Ovary (tissue), 9 donors: ENCODE measurements around the gene C16orf54. TPM values are rescaled to one million over a fixed set of nuclear protein-coding genes. Genes with fewer than 3 reads are reported as not detected.
"Not testable (repeated sequence)": the region's sequence is repeated elsewhere in the genome, so short reads cannot be mapped to it uniquely, and the experiment has no call there.

ENCODE experiments used
- DNase-seq, 5 donors: peaks; one replicate each; pipeline ENCODE4 v3.0.0-alpha.2; 2019 to 2020
- H3K27ac ChIP-seq, 2 donors: fragments of 200-600 bp; one replicate each; pipeline versions ENCODE4 v1.5.1 to v1.8.0; 2019 to 2022
- H3K27me3 ChIP-seq: fragments of 200-600 bp; one replicate; pipeline ENCODE4 v1.8.0; 2022
- H3K36me3 ChIP-seq: fragments of 200-600 bp; sonication (generic); one replicate; pipeline ENCODE4 v1.5.1; 2019
- H3K4me1 ChIP-seq: one replicate; pipeline ENCODE4 v1.8.1; 2013; ENCODE audit warnings: mild to moderate bottlenecking, moderate library complexity; ENCODE audit not compliant: insufficient read depth
- H3K4me3 ChIP-seq: fragments of 200-600 bp; sonication (generic); one replicate; pipeline ENCODE4 v1.5.1; 2017
- H3K9me3 ChIP-seq, 2 donors: fragments of 200-600 bp in 1 of 2; sonication (generic) in 1 of 2; one replicate each; pipeline versions ENCODE4 v1.5.1 to v1.8.1; 2013 to 2019; ENCODE audit warnings: mild to moderate bottlenecking in 1 of 2, moderate library complexity in 1 of 2
- EP300 ChIP-seq: sonication (generic); formaldehyde crosslinking; IDR thresholded peaks from one replicate; pipeline ENCODE4 v1.6.1; 2017; ENCODE audit warnings: antibody characterized with exemption
- POLR2A ChIP-seq: fragments of 450-650 bp; IDR thresholded peaks from one replicate; pipeline ENCODE4 v1.6.1; 2017; ENCODE audit warnings: antibody characterized with exemption, mild to moderate bottlenecking, moderate library complexity
- WGBS, 3 donors: extraction: QIAGEN DNeasy Blood & Tissue Kit in 1 of 3; methylation state at CpG; one replicate each; pipeline versions ENCODE4 v1.1.5 to v1.1.7; 2013 to 2017; 5-methylcytosine and 5-hydroxymethylcytosine counted together
- intact Hi-C, 4 donors: fragments of 100-400 bp; cut with DNase I; formaldehyde crosslinking; loops; one replicate each; pipeline versions ENCODE4 v1.11.0 to v1.15.1; 2022 to 2023
- polyA plus RNA-seq, 2 donors: library from polyadenylated mRNA; stranded (reverse); fragments of 200-250 nt in 1 of 2; fragments of 350-450 nt in 1 of 2; fragmentation: Illumina TruSeq in 1 of 2; extraction: RNeasy Lipid Tissue Mini Kit (QIAGEN cat#74804) in 1 of 2; gene quantifications; one replicate each; pipeline ENCODE4 v1.2.3, GENCODE V29; 2013 to 2014
- total RNA-seq, 7 donors: library from RNA; depleted of rRNA in 2 of 7; stranded (reverse); fragments of >200 nt in 2 of 7; fragmentation: NEBNext Ultra II Directional in 3 of 7; extraction: Animal tissue kit (Norgen Biotek cat#: 25700) in 3 of 7; gene quantifications; one replicate each; pipeline versions ENCODE4 v1.1.0 to v1.2.4, GENCODE V29; 2016 to 2023
- TF ChIP-seq, protein P1 (sequence below), 3 donors: fragments of 450-650 bp in 2 of 3; fragments of 200-600 bp in 1 of 3; IDR thresholded peaks; one replicate each; pipeline versions ENCODE4 v1.5.1 to v1.8.0; 2016 to 2022; ENCODE audit warnings: antibody characterized with exemption in 3 of 3, mild to moderate bottlenecking in 1 of 3
- donor health status: DM: no; HTN: no; CAD: no; lungs with moderate emphysema.
- donor health status: DM: no; HTN: no; CAD: no.
- donor health status: Bipolar disorder and iron deficiency.
- donor health status: DM: yes; HTN: yes; CAD: no.
- donor health status: DM: no; HTN: no; CAD: no.
- donor health status: DM: yes; HTN: yes; CAD: no.

The C16orf54 gene
- total and polyA plus RNA-seq, 9 donors: 0.12 to 1.7 (median 0.30) TPM

DNA sequence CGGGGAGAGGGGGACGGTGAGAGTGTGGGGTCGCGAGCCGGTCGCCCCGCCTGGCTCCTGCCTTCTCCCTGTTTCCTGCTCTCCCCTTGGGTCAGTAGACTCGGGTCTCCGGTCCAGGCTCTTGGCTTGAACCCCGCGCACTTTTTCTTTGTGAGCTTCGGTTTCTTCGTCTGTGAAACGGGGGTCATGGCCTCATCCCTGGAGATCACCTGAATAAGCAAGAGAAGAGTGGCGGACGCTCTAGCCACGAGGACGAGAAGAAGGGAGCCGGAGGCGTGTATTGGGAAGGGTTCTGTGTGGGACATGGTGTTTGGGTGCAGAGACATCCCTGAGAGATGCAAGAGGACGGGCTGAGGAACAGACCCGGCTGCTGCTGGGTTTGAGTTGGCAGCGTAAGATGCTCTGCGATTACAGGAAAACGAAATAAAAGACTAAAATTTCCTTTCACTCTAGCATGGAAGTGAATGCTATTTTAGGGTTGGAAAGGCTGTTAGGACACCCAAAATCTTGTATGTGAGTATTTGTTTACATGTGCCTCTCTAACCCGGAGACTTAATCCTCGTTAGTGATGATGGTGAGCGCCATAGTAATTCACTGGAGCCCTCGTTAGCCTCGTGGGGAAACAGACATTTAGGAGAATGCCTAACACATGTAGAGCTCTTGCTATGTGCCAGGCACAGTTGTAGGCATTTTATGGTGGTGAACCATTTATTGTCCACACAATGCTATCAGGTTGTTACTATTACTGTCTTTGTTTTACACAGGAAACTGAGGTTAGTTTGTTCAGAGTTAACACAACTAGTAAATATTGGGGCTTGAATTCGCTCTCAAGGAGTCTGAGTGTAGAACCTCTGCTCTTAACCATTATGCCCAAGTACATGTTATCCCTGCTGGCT is 45.4 kb upstream of the C16orf54 start:
- Histone ChIP-seq H3K36me3 (no peaks in the 10 kb centered on the region), H3K27ac (no peak overlapping the region), H3K4me1 (peaks cover 11% of the 10 kb centered on the region), H3K27me3 (no peaks in the 10 kb centered on the region), H3K4me3 (peak overlapping the region; percentile 62), H3K9me3 (no peaks in the 10 kb centered on the region)
- intact Hi-C loops: loop anchor here in 2 of 4 donors (2.0 to 10.0 kb wide), 2 partner anchors 24 to 46 kb away; partner anchors contain the start of gene C16orf54 (in 1 of the 2)
- 2% methylated on average over 31 of the region's 31 CpGs for WGBS, 3 donors
- TF ChIP-seq, protein P1, sequence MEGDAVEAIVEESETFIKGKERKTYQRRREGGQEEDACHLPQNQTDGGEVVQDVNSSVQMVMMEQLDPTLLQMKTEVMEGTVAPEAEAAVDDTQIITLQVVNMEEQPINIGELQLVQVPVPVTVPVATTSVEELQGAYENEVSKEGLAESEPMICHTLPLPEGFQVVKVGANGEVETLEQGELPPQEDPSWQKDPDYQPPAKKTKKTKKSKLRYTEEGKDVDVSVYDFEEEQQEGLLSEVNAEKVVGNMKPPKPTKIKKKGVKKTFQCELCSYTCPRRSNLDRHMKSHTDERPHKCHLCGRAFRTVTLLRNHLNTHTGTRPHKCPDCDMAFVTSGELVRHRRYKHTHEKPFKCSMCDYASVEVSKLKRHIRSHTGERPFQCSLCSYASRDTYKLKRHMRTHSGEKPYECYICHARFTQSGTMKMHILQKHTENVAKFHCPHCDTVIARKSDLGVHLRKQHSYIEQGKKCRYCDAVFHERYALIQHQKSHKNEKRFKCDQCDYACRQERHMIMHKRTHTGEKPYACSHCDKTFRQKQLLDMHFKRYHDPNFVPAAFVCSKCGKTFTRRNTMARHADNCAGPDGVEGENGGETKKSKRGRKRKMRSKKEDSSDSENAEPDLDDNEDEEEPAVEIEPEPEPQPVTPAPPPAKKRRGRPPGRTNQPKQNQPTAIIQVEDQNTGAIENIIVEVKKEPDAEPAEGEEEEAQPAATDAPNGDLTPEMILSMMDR (IDR thresholded peaks at IDR 0.05): no peak
- TF ChIP-seq POLR2A: no peak
- TF ChIP-seq EP300: no peak
- DNase-seq: no peak

DNA sequence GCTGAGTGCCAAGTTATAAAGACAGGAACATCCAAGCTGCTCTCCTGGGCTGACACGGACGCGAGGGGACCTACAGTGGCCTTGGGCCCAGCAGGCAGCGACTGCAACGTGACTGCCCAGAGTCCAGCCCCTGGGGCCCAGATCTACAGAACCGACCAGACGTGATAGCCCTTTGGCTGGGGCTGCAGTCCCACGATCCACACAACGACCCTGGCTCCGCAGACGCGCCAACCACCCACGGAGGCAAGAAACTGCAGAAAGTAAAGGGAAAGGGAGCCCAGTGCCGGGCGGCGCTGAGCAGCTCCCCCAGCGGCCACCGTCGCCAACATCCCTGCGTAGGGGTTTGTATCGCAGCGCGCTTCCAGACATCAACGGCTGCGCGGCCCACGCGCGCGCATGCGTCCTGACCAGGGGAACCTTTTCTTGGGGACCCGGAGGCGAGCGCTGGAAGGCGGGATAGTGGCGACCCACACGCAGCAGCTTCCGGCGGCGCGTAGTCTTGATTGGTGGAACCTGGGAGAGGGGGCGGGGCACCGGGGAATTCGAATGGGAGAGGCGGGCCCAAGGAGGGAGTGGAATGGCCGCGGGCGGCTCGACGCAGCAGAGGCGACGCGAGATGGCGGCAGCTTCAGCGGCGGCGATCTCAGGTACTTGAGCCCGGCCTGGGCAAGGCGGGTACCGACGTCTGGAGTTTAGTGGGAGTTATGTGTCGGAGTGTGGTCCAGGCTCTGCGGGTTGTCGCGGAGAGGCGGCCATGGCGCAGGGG is 44.6 kb upstream of the C16orf54 start, which contains the start of gene KIF22:
Gene KIF22 (plus strand): TSS at position 569 of the 766 bp plus-strand sequence. CDS start 9 bp downstream, at position 578.
- TF ChIP-seq EP300: no peak
- TF ChIP-seq POLR2A: peak; percentile 48
- TF ChIP-seq, protein P1 (IDR thresholded peaks at IDR 0.05): peak; percentile 74 to 96 (median 90)
- Histone ChIP-seq H3K9me3 (no peaks in the 10 kb centered on the region), H3K4me1 (peaks cover 14% of the 10 kb centered on the region), H3K4me3 (peak within 1 kb of the TSS; percentile 62), H3K27ac (peak within 1 kb of the TSS; percentile 44 to 78), H3K27me3 (no peaks in the 10 kb centered on the region), H3K36me3 (no peaks in the 10 kb centered on the region)
- intact Hi-C loops: loop anchor here in 2 of 4 donors (2.0 to 10.0 kb wide), 2 partner anchors 24 to 46 kb away; partner anchors contain the start of gene C16orf54 (in 1 of the 2)
- peak; percentile 99 to 100 (median 99) for DNase-seq
- 0 to 1% (median 1%) methylated on average over 61 to 67 of the region's 67 CpGs for WGBS, 3 donors

DNA sequence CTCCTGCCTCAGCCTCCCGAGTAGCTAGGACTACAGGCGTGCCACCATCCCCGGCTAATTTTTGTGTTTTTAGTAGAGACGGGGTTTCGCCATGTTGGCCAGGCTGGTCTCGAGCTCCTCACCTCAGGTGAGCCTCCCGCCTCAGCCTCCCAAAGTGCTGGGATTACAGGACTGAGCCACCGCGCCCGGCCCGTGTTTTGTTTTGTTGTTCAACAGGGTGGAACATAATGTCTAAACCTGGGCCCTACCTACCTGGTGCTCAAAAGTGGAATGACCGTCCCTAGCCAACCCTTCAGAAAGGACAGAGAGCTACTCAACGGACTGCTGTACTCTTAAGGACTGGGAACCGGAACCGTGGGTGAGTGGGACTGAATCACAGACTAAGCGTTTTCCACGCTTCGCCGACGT is 44.0 kb upstream of the C16orf54 start:
- Histone ChIP-seq H3K27me3 (no peaks in the 10 kb centered on the region), H3K27ac (peak overlapping the region; percentile 44 to 78), H3K4me3 (peak overlapping the region; percentile 37), H3K36me3 (no peaks in the 10 kb centered on the region), H3K9me3 (no peaks in the 10 kb centered on the region), H3K4me1 (peaks cover 14% of the 10 kb centered on the region)
- no peak for TF ChIP-seq EP300
- no peak for TF ChIP-seq POLR2A
- TF ChIP-seq, protein P1 (IDR thresholded peaks at IDR 0.05): no peak
- intact Hi-C loops: loop anchor here in 2 of 4 donors (2.0 to 10.0 kb wide), 3 partner anchors 25 to 65 kb away; partner anchors contain the start of gene C16orf54 (in 1 of the 2)
- peak in 3 of 5 donors; percentile 29 to 49 (median 40) for DNase-seq
- WGBS, 3 donors: 50 to 58% (median 57%) methylated on average over 20 of the region's 20 CpGs

DNA sequence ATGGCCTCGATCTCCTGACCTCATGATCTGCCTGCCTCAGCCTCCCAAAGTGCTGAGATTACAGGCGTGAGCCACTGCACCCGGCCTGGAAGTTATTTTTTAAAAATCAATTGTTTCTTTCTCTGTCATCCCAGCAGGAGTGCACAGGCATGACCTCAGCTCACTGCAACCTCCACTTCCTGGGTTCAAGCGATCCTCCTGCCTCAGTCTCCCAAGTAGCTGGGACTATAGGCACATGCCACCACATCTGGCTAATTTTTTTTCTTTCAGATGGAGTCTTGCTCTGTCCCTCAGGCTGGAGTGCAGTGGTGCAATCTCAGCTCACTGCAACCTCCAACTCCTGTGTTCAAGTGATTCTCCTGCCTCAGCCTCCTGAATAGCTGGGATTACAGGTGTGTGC is 41.4 kb upstream of the C16orf54 start:
- not testable (repeated sequence) for H3K4me3 ChIP-seq, DNase-seq, H3K27me3 ChIP-seq, H3K9me3 ChIP-seq, H3K27ac ChIP-seq, H3K36me3 ChIP-seq
- peaks cover 14% of the 10 kb centered on the region for H3K4me1 ChIP-seq
- intact Hi-C loops: loop anchor here in 2 of 4 donors (10.0 kb wide), 1 partner anchor 62 kb away; no protein-coding TSS in a partner anchor
- 70 to 85% (median 80%) methylated on average over 4 of the region's 4 CpGs for WGBS, 3 donors
